GM18502 (cell line): ENCODE measurements around the gene ADARB1.

Experiments
- ATAC-seq: cut with Tn5 transposase; IDR thresholded peaks from one replicate; pipeline ENCODE4 v1.9.1; 2021; ENCODE audit warnings: mild to moderate bottlenecking; ENCODE audit not compliant: unreplicated experiment, poor library complexity

ADARB1 gene

GRCh38 chr21:45054927-45055612 is 19.3 kb upstream of the ADARB1 start:
- no peak for ATAC-seq

DNA sequence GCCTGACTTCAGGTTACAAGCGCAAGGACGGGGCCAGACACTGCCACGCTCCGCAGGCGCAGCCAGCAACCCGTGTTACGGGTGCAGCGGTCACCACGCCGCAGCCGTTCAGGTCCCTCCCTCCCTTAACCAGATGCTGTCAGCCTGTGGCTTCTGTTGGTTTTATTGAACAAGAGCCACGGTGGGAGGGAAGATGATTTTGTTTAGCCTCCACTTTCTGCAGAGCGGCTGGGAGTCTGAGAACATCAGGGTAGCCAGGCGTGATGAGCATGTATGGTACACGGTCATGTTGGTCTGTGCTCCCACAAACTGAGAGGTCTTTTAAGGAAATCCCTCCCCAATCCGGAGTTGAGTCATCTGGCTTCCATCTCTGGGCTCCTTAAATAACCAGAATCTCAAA is 18.5 kb upstream of the ADARB1 start:
- ATAC-seq = no peak

- no peak for ATAC-seq
These were observed 18.0 kb upstream of the ADARB1 start for GRCh38 chr21:45056296-45056904.

GRCh38 chr21:45056917-45057560 is 17.3 kb upstream of the ADARB1 start:
- ATAC-seq = no peak

DNA sequence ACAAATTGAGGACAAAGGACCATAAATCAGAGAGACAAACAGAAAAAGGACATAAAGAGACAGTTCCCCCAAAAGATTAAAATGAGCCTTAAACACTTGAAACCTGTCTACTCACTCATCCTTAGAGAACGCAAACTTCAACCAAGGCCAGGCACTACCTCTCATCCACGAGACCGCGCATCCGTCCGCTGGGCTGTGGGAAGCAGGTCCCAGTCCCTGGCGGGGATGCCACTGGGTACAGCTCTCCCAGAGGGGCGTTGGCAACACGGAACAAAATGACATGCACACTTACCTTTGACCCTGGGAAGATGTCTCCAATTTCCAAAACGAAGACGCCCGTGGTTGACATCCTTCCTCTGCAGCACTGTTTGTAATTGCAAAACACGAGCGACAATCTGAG is 16.5 kb upstream of the ADARB1 start:
- ATAC-seq = no peak

- no peak for ATAC-seq
These were observed 15.3 kb upstream of the ADARB1 start for GRCh38 chr21:45059121-45059520.

GRCh38 chr21:45060089-45060488 is 14.3 kb upstream of the ADARB1 start:
- ATAC-seq = no peak

DNA sequence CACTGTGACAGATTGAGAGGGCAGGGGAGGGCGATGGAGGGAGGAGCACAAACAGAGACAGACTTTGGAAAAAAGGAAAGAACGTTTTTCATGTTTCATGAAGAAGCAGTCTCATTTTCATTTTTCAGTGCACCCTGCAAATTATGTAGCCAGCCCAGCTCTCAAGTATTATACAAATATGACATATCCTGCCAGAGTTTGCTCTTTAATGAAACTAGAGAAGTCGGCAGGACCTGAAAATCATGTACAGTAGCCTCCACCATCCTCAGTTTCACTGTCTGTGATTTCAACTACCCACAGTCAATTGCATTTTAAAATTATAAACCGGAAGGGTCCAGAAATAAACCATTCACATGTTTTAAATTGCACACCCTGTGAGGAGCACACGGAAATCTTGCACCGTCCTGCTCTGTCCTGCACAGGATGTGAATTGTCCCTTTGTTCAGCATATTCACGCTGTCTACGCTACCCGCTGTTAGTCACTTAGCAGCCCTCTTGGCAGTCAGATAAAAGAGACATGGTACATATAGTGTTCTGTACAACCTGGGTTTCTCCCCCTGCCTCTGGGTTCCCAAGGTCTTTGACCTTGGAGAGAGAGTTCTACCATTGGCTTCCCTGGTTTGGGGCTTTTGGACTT is 13.6 kb upstream of the ADARB1 start:
- no peak for ATAC-seq

GRCh38 chr21:45064091-45064490 is 10.3 kb upstream of the ADARB1 start:
- ATAC-seq = no peak

- no peak for ATAC-seq
These were observed 9.6 kb upstream of the ADARB1 start for GRCh38 chr21:45064618-45065399.

DNA sequence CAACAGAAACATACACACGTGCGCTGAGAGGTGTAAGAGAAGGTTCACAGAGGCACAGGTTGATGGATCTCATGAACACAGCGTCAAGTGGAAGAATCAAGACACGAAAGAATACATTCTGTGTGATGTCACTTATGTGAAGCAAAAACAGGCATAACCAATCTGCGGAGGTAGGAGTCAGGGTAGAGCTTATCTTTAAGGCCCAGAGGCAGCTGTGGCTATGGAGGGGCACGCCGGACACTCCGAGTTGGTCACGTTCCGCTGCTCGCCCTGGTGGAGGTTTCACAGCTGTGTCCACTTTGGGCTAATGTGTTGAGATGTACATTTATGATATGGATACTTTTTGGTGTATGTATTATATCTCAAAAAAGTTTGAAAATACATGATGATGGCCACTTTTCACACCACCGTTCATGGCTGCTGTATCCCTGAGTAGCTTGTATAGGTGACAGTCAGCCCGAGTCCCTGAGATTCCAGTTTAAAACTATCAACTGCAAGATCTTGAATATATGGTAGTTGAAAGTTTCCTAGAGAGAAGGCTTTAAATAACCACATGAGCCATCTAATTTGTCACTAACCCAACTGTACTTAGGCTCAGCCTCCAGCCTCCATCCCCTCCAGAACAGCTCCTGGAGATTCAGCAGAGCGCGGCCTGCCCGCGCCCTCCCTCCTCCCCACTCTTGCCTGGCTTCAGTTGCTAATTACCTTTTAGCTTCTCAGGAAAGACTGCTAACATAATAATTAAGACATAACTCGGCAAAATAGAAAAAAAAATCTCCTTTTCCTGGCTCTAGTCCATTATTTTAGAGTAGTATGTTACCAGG is 6.7 kb upstream of the ADARB1 start:
- ATAC-seq = no peak

GRCh38 chr21:45069085-45069484 is 5.3 kb upstream of the ADARB1 start:
- ATAC-seq = no peak

DNA sequence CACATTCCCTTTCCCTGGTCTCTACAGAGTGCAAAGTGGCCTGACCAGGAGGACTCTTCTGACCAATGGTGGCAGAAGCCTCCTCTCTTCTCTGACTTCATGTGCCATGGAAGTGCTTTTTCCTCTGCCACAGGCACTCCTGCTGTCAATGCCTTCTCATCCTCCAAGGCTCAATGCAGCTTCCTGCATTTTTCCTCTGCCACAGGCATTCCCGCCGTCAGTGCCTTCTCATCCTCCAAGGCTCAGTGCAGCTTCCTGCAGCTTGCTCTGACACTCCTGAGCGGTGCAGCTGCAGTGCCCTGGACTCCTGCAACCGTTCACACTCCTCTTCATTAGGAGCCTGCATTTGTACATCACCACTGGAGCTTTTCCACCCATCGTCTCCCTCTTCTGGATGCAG is 4.7 kb upstream of the ADARB1 start:
- ATAC-seq = no peak

- no peak for ATAC-seq
These were observed 3.1 kb upstream of the ADARB1 start for GRCh38 chr21:45071078-45071873.

DNA sequence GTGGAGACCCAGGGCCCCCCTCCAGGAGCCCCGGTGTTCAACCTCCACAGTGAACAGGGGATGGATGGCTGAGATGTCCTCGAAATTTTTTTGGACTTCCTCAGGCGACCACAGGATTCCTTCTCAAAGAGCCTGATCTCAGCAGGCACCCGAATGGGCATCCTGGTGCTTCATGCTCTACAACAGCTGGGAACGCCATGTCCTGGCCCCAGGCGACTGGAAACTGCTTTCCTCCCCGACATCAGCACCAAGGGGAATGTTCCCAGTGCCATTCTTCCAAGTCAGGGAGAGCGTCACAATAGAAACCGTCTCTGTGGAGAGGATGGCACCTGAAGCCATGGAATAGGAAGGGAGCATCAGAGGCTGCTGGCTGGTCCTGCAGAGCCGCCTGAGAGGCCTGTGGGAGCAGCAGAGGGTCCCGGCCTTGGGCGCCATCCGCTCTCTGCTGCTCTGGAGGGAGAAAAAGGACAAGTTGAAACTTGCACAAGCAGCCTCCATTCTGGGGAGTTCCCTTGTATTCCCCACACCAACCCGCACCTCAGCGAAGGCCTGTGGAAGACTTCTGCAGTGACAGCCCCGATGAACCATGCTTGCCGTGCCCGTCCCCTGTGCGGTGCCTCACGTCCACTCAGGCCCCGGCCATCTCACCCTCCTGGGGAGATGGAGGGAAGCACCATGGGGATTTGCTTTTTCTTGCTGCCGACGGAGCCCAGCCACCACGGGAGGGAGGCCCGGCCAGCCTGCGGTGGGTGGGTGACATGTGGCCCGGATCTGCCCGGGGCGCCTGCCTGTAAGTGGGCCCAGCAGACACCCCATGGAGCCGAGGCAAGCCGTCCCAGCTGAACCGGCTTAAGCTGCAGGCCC is 2.3 kb upstream of the ADARB1 start:
- no peak for ATAC-seq

GRCh38 chr21:45072738-45073300 is 1.6 kb upstream of the ADARB1 start:
- ATAC-seq = no peak

DNA sequence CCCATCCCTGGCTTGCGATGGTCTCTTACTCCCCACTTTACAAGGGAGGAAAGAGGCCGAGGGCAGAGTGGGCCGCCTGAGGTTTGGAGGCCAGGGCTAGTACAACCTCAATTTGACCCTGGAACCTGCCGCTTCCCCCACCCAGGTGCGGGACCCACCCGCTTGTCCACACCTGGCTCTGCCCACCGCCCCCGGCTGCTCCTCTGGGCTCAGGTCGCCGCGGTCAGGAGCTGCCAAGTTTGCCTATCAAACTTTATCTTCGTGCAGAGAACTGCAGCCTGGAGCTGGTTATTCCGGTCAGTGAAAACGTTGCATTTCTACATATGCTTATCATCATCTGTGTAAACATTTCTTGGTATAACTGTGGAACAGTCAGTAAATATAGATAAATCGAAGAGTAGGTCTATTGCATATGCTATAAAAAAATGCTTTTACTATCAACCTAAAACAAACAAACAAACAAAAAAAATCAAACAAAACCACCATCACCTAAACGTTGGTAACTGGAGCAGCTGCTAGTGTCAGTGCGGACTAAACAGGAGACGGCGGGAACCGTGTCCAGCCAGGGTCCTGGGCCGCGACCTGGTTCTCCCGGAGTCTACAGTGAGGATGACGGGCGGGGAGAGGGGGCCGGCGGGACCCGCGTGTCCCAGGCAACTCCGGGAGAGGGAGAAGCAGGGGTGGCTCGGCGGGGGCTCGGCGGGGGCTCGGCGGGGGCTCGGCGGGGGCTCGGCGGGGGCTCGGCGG is 906 bp upstream of the ADARB1 start:
- no peak for ATAC-seq
